Measurements from ENCODE around the gene RAD17.
"Not testable (repeated sequence)": the region's sequence is repeated elsewhere in the genome, so short reads cannot be mapped to it uniquely, and the experiment has no call there.

Gene RAD17

GRCh38 chr5:69374911-69375446 lies 5.4 kb downstream of the RAD17 start:
- DNase-seq, result no peak

GRCh38 chr5:69378376-69378775 lies 8.8 kb downstream of the RAD17 start:
- DNase-seq, result no peak

GRCh38 chr5:69404659-69405330 lies 35.2 kb downstream of the RAD17 start:
- no peak for DNase-seq

GRCh38 chr5:69414885-69415583 lies 45.4 kb downstream of the RAD17 start, which contains the start of gene MARVELD2:
TSS of gene MARVELD2 (plus strand) at chr5:69415116. CDS start at chr5:69419386, 4,270 bp downstream.
- peak; percentile 12 for DNase-seq

GRCh38 chr5:69415584-69415958 lies 46.0 kb downstream of the RAD17 start:
- DNase-seq, result peak; percentile 9

GRCh38 chr5:69416180-69416579 lies 46.6 kb downstream of the RAD17 start:
- no peak for DNase-seq

GRCh38 chr5:69416699-69417098 lies 47.1 kb downstream of the RAD17 start:
- no peak for DNase-seq

- DNase-seq, result no peak
Observed at GRCh38 chr5:69418554-69418953, 48.9 kb downstream of the RAD17 start.

- no peak for DNase-seq
Observed at GRCh38 chr5:69431424-69432303, 62.0 kb downstream of the RAD17 start.

GRCh38 chr5:69432412-69433206 lies 63.0 kb downstream of the RAD17 start:
- no peak for DNase-seq

- DNase-seq, result not testable (repeated sequence)
Observed at GRCh38 chr5:69435276-69435884, 65.8 kb downstream of the RAD17 start.

- no peak for DNase-seq
Observed at GRCh38 chr5:69444127-69444754, 74.6 kb downstream of the RAD17 start.

GRCh38 chr5:69449511-69449910 lies 79.9 kb downstream of the RAD17 start:
- DNase-seq, result no peak

GRCh38 chr5:69450116-69450515 lies 80.5 kb downstream of the RAD17 start:
- DNase-seq, result no peak

- DNase-seq, result not testable (repeated sequence)
Observed at GRCh38 chr5:69450527-69450926, 80.9 kb downstream of the RAD17 start.

- DNase-seq, result no peak
Observed at GRCh38 chr5:69451941-69452647, 82.5 kb downstream of the RAD17 start.

- not testable (repeated sequence) for DNase-seq
Observed at GRCh38 chr5:69453487-69453886, 83.9 kb downstream of the RAD17 start.

- DNase-seq, result no peak
Observed at GRCh38 chr5:69454460-69455249, 85.0 kb downstream of the RAD17 start.

- DNase-seq, result not testable (repeated sequence)
Observed at GRCh38 chr5:69455428-69455988, 85.9 kb downstream of the RAD17 start.
